ENCODE data around the gene LUZP1. TPM values are rescaled to one million over a fixed set of nuclear protein-coding genes. Genes with fewer than 3 reads are reported as not detected.
"Not testable (repeated sequence)": the region's sequence is repeated elsewhere in the genome, so short reads cannot be mapped to it uniquely, and the experiment has no call there.

Gene LUZP1
- 5.5 TPM for total RNA-seq

- DNase-seq, result peak; percentile 89
Observed at GRCh38 chr1:23168445-23169194, at the start of gene LUZP1. Gene LUZP1, minus strand, starts transcription at chr1:23168856.

DNA sequence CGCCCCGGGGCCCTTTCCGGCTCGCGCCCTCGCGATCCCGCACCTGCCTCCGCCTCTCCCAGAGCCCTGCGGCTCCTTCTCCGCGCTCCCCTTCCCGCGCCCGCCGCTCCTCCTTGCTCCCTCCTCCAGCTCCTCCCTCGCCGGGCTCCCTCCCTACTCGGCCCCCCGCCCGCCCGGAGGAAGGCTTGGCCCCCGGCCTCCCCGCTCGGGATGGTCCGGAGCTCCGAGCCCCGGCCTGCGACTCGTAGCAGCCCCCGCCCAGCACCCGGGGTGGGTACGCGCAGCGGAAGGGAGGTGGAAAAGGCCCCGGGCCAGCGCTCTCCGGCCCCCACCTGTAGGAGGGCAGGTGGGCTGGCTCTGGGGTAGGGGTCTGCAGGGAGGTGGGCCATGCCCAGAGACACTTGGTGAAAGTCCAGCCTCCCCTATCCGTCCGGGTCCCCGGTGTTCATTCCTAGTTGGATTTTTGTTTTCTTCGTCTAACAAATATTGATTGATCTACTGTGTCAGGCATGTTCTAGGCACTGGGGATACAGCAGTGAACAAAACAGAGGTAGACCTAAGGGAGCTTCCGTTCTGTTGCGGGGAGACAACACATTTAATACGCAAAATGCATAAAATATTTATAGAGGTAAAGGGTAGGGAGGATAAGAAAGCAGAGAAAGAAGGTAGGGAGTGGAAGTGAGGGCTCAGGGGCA is 48.9 kb upstream of the LUZP1 start, which contains the start of gene HTR1D:
Gene HTR1D, minus strand, starts transcription at position 82 of the 695 bp plus-strand sequence. CDS start 23,283 bp downstream, outside the sequence.
- no peak for DNase-seq

DNA sequence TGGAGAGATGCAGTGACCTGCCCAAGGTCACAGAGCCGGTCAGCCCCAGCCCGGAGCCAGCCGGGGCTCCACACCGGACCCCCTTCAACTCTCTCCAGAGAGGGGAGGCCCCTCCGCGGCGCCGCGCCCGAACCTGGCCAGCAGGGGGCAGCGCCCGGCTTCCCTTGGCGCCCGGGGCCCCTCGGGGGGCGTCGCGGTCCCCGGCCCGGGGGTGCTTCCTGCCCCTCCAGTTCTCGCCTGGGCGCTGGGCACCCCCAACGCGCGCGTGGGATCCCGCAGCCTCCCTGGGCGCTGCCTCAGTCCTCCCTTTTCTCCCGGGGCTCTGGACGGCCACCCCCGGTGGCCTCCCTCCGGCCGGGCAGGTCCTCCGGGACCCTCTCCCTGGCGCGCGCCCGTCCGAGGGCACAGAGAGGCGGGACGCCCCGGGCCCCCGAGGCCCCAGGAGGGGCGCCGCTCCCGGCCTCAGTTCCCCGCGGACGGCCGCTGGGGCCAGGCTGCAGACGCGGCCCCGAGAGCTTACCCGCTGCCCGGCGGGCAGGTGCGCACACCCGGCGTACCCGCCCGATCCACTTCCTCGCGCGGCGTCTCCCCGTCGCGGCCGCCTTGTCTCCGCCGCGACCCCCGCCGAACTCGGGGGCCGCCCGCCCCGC is 48.2 kb upstream of the LUZP1 start:
- no peak for DNase-seq

- DNase-seq, result no peak
Observed at GRCh38 chr1:23215751-23216449, 47.2 kb upstream of the LUZP1 start.

GRCh38 chr1:23215291-23215690 is 46.6 kb upstream of the LUZP1 start:
- DNase-seq, result no peak

- no peak for DNase-seq
Observed at GRCh38 chr1:23214640-23215039, 46.0 kb upstream of the LUZP1 start.

DNA sequence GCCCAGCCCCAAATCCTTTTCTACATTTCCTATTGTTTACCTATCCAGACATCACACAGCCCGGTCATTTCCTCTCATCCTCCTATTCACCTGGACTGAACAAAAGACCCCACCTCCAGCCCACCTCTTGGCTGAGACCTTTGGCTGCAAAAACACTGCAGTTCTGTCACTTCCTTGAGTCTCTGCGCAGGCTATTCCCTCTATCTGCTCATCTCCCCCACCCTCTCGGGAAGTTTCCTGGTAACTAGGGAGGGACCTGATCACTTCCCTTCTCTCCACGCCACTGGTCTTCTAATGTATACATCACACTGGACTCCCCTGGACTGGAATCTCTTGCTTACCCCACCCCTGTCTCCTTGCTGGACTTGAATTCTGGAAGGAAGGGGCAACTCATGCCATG is 43.3 kb upstream of the LUZP1 start:
- DNase-seq, result no peak

DNA sequence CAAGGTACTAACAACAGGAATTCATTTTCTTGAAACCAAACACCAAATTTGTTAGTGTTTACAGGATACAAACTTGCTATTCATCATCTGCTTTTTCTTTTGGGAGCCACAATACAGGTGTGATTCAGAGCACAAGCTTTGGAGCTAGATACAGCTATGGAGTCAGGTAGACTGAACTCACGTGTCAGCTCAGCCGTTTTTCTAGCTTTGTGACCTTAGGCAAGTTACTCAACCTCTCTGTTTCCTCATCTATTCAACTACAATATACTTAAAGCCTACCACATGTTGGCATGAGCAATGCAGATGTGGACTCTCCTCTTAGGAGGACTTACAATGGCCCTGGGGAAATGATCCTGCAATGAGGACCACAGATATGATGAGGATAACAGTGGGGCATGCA is 42.3 kb upstream of the LUZP1 start:
- DNase-seq, result no peak

DNA sequence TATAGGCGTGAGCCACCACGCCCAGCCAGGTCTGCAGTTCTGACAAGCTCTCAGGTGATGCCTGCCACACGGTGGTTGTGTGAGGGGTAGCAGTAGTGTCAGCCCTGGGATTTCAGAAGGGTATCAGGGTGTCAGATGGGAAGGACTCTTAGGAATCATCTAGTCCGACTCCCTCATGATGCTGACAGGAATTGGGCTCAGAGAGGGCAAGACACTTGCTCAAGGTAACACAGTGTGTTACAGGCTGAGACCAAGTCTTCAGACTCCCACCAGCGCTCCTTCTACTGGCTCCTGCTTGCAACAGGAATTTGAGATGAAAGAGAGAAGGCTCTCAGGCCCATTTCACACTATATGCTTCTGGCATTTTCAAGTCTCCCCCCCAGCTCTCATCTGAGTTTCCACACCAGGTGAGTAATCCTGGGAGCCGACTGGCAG is 41.7 kb upstream of the LUZP1 start:
- no peak for DNase-seq

DNA sequence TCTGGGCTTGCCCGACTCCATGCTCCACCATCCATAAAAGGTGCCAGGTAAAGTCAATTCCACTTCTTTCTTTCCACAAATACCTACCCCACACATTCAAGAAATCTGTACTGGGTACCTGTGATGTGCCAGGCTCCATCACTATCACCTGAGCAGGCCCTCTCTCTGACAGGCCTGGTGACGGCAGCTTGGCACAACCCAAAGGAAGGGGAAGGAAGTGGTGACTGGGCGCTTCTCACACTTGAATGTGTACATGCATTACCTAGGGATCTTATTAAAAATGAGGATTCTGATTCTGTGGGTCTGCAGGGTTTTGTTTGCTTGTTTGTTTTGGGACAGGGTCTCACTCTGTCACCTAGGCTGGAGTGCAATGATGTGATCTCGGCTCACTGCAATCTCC is 41.1 kb upstream of the LUZP1 start:
- DNase-seq, result no peak

DNA sequence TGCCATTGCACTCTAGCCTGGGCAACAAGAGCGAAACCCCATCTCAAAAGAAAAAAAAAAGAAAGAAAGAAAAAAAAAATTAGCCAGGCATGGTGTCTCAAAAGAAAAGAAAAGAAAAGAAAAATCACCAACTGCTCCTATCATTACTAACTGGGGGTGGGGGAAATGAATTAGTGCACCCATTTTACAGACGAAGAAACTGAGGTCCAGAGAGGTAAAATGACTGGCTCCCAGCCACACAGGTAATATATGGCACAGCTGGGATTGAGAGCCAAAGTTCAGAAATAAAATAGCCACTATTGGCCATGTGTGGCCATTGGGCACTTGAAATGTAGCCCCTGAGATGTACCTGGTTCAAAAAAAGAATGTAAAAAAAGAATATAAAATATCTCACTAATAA is 39.9 kb upstream of the LUZP1 start:
- DNase-seq, result no peak

DNA sequence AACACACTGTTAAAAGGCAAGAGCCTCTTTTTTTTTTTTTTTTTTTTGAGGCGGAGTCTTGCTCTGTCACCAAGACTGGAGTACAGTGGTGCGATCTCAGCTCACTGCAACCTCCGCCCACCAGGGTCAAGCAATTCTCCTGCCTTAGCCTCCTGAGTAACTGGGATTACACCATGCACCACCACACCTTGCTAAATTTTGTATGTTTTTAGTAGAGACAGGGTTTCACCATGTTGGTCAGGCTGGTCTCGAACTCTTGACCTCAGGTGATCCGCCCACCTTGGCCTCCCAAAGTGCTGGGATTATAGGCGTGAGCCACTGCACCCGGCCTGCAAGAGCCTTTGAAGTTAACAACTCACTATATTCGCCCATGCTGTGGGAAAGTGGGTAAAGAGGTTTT is 39.1 kb upstream of the LUZP1 start:
- DNase-seq, result not testable (repeated sequence)

DNA sequence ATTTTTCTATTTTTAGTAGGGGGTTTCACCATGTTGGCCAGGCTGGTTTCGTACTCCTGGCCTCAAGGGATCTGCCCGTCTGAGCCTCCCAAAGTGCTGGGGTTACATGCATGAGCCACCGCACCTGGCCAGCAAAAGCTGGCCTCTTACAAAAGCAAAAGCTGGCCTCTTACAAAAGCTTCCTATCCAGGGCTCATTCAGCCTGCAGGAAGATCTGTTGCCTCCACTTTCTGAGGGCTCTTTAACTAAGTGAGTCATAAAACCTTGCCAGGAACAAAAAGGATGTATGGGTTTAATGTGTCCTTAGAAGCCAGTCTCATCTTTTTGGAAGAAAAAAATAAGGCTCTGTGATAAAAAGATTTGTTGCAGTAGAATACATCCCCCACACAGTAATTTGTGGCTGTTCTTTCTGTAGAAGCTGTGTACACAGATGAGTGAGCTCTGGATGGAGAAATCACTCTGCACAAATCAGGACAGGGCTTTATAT is 33.6 kb upstream of the LUZP1 start:
- no peak for DNase-seq

DNA sequence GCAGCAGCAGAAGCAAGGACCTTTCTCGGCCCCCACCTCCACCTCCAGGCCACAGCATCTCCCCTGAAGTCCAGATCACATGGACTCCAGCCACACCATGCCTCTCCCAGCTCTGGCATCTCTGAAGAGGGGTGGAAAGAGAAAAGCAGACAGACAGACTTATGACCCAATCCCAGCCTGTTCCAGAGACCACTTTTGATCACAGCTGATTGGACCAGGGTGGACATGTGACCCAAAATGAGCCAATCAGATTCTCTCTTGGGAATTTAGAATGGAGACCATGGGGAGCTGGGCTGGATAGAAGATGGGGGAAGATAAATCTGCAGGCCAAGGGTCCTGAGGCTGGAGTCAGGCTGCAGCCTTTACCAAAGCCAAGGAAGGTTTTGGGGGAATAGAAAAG is 32.2 kb upstream of the LUZP1 start:
- DNase-seq, result no peak

DNA sequence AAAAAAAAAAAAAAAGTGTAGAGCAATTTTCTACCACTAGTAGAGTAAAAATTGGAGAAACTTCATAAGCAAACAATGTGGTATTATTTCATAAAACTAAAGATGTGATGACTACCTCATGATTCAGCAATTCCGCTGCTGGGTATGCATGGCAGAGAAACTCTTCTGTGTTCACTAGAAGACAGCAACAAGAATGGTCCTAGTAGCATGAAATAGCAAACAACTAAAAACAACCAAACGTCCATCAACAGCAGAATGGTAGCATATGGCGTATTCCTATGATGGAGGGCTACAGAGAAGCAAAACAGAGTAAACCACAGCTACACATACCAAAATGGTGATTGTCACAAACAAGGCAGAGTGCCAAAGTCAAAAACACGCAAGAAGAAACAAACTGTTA is 29.7 kb upstream of the LUZP1 start:
- DNase-seq, result no peak

DNA sequence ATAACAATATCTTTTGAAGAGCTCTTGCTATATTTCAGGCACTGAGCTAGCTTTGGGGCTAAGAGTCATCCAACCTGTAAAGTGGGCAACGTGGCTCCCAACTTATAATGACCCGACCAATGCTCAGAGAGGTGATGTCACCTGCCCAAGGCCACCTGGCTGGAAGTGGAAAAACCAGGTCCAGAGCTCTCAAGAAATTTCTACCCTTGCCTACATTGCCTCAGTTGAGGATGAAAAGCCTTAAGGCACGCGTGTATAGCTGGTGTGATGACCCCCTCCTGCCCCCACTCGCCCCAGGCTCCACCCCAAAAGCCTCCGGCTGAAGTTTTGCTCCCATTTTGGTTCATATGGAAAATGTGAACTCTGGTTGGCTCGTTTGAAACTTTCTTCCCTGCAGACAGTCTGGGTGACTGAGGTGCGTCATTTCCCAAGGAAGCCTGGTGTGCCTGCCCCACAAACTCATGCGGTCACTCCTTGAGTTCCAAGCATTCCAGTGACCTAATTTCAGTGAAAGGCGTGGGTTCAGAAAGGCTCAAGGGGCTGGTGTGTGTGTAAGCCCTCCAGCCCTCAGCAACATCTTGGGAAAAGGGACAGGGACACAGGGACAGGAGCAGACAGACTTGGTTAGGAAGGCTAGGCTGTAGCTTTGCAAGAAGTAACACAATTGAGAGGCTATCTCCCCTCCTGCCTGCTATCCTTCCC is 28.1 kb upstream of the LUZP1 start:
- DNase-seq, result no peak

DNA sequence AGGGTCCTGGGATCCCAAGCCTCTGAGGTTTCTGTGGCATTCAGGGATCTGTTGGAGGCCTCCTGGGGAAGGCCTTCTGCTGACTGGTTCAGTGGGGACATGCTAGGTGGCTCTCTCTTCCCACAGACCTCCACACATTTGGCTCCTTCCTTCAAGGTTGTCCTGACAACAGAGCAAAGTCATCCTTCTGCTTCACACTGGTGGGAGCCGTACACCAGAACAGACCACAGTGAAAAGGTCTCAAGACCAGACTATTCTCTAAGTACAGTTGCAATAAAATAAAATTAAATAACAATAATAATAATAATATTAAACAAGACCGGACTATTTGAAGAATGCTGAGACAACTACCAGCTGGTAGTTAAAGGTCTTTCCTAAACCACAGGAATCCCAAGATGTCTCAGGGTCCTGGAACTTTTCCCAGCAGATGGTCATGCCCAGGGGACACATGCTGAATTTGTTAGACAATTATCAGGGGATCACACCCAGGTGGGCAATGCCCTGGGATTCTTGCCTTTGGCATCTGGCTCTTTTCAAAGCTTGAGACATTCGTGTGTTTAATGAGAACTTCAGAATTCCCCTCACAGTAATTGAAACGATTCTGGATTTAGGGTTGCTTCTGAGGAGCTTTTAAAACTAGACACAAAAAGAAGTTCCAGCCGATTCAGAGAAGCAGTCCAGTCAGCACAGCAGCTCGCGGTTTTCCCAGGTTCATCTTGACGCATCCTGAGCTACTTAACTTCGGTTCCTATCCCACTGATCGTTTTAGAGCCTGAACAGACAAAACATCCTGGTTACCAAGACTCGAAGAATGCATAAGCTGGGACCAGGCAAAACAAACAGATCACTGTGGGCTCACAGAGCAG is 25.7 kb upstream of the LUZP1 start:
- no peak for DNase-seq

- no peak for DNase-seq
Observed at GRCh38 chr1:23193391-23194118, 24.9 kb upstream of the LUZP1 start.

GRCh38 chr1:23191199-23191598 is 22.5 kb upstream of the LUZP1 start:
- no peak for DNase-seq

DNA sequence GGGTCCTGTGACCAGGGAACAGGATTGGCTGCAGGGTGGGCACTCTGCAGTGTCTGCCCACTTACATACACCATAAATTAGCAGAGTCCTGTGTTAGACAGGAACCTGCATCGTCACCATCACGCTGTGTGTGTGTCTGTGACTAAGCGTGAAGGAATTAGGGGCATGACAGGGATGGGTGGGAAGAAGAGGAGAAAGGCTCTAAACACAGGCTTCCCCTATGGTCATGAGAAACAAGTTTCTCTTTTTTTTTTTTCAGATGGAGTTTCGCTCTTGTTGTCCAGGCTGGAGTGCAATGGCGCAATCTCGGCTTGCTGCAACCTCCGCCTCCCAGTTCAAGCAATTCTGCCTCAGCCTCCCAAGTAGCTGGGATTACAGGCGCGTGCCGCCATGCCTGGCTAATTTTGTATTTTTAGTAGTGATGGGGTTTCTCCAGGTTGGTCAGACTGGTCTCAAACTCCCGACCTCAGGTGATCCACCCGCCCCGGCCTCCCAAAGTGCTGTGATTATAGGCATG is 20.3 kb upstream of the LUZP1 start:
- DNase-seq, result not testable (repeated sequence)

Data from occipital lobe (tissue), 2 donors.